Measurements from ENCODE around the gene CACNB2.

The CACNB2 gene

DNA sequence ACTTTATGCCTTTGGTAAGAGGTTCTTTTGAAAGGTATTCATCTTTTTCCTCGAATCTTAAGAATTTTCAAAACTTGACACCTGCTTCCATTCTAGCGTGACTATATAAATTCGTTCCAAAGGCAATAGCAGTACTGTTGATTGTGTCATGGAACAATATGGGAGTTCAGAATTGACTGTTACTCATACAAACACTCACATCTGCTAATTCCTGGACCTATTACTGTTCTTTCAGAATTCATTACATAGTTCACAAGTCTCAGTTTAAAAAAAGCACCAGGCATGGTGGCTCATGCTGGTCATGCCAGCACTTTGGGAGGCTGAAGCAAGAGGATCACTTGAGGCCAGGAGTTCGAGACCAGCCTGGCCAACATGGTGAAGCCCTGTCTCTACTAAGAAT, 80.9 kb downstream of the CACNB2 start:
- Histone ChIP-seq H3K9me3 (ENCODE audit: control insufficient read depth, insufficient read depth, low read length) (no peaks in the 10 kb centered on the region), H3K4me1 (ENCODE audit: insufficient read depth, low read length) (peaks cover 8% of the 10 kb centered on the region; the same call in 1 of the 2 replicates), H3K36me3 (ENCODE audit: insufficient read depth, low read length) (no peaks in the 10 kb centered on the region), H3K9ac (ENCODE audit: low read depth, low read length) (no peak overlapping the region)

DNA sequence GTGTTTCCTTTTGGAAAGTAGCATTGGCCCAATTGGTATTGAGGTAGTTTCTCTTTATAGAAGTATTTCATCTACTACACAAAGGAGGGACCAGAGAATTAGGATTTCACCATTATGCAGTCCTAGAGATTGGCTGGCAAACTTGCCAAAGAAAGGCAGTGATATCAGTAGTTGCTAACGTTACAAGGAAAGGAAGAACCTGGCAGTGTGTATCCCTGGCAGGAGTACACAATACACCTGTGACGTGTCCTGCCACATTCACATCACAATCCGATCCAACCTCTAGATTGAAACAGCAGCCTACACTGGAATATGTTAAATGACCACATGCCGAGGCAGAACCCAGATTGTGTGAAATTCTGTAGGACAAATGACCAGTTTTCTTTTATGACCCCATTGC, 81.7 kb downstream of the CACNB2 start:
- no peak overlapping the region for H3K9ac ChIP-seq (ENCODE audit: low read depth, low read length)
- no peaks in the 10 kb centered on the region for H3K9me3 ChIP-seq (ENCODE audit: control insufficient read depth, insufficient read depth, low read length)
- no peaks in the 10 kb centered on the region for H3K36me3 ChIP-seq (ENCODE audit: insufficient read depth, low read length)
- H3K4me1 ChIP-seq (ENCODE audit: insufficient read depth, low read length): peaks cover 8% of the 10 kb centered on the region; the same call in 1 of the 2 replicates

DNA sequence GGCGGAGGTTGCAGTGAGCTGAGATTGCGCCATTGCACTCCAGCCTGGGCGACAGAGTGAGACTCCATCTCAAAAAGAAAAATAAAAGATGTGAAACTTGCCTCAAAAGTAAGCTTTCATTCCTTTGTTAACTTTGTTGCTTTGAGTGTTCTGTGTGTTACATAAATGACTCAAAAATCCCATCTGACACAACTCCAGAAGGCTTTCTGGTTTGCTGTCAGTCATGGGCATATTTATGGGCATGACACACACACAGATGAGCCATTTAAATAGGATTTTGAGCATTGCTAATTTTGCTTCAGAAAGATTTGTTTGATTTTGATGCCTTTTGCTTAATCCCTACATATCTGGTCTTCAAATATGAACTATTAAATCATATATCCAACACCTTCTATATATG, 82.6 kb downstream of the CACNB2 start:
- Histone ChIP-seq H3K36me3 (ENCODE audit: insufficient read depth, low read length) (no peaks in the 10 kb centered on the region), H3K9ac (ENCODE audit: low read depth, low read length) (no peak overlapping the region), H3K4me1 (ENCODE audit: insufficient read depth, low read length) (peaks cover 8% of the 10 kb centered on the region; the same call in 1 of the 2 replicates), H3K9me3 (ENCODE audit: control insufficient read depth, insufficient read depth, low read length) (no peaks in the 10 kb centered on the region)

DNA sequence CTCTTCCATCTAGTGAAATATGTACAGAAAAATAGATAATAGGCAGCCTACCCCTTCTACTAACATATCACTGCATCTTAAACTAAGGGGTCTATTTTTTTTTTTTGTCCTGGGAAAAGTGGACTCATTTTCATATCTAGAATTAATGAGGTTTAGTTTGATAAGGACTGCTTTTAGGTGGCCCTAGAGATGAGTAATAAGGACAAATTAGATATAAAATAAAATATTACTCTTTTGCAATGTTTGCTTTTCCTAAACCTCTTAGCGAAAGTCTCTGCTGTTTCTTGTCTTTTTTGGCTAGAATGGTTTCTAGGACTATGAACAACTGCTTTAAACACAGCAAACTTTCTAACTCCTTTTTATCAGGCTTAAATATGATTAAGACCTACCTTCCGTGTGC, 83.7 kb downstream of the CACNB2 start:
- no peaks in the 10 kb centered on the region for H3K9me3 ChIP-seq (ENCODE audit: control insufficient read depth, insufficient read depth, low read length)
- no peaks in the 10 kb centered on the region for H3K36me3 ChIP-seq (ENCODE audit: insufficient read depth, low read length)
- peaks cover 8% of the 10 kb centered on the region; the same call in 1 of the 2 replicates for H3K4me1 ChIP-seq (ENCODE audit: insufficient read depth, low read length)
- no peak overlapping the region for H3K9ac ChIP-seq (ENCODE audit: low read depth, low read length)

DNA sequence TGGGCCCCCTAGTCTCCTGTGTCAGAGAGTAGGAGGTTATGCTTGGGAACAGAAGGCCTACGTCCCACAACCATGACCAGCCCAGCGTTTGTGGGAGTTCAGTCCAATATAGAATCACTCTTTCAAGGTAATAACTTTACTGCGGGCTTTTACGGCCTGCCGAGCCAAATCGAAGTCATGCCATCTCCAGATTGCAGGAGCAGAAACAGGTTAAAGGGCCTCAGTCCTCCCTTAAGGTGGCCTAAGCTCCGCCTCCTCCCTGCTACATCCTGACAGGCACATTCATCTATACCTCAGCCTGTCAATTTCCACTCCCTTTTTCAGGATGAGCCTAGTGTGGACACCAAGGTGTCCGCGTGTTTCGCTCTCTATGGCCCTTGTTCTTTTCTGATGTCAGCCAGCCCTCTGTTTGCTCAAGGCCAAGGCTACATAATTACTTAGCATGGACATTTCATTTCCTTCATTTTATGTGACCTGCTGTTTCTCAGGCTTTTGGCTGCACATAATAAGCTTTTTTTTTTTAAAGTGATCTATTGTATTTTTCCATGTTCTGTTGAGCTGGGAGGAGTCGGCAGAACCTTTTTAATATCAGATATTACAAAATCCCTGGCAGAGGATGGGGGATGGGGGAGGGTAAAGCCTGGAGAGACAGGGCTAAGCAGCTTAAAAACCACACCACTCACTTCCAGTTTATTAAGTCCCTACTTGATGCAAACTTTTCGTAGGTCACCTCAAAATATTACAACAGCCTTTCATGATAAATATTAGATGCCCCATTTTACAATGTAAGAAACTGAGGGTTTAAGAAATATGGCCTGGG, 84.6 kb downstream of the CACNB2 start:
- no peak overlapping the region for H3K9ac ChIP-seq (ENCODE audit: low read depth, low read length)
- no peaks in the 10 kb centered on the region for H3K36me3 ChIP-seq (ENCODE audit: insufficient read depth, low read length)
- peaks cover 8% of the 10 kb centered on the region; the same call in 1 of the 2 replicates for H3K4me1 ChIP-seq (ENCODE audit: insufficient read depth, low read length)
- no peaks in the 10 kb centered on the region for H3K9me3 ChIP-seq (ENCODE audit: control insufficient read depth, insufficient read depth, low read length)

DNA sequence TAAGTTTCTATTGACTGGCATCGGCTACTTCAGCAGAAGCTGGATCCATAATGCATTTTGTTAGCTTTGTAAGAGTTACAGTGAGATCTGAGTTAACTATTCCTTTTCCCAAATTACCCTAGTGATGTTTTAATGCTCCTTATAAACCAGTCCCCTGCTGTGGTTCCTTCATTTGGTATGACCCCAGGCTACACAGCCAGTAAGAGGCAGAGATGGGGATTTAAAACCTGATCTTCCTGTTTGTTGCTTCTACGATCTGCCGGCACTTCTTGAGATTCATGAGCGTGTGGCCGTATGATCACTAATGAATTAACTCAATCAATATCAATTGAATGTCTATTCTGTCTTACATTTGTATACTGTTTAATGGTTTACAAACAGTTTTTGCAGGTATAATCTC, 86.1 kb downstream of the CACNB2 start:
- no peak overlapping the region for H3K9ac ChIP-seq (ENCODE audit: low read depth, low read length)
- no peaks in the 10 kb centered on the region for H3K36me3 ChIP-seq (ENCODE audit: insufficient read depth, low read length)
- no peaks in the 10 kb centered on the region for H3K9me3 ChIP-seq (ENCODE audit: control insufficient read depth, insufficient read depth, low read length)
- H3K4me1 ChIP-seq (ENCODE audit: insufficient read depth, low read length): peaks cover 8% of the 10 kb centered on the region; the same call in 1 of the 2 replicates

DNA sequence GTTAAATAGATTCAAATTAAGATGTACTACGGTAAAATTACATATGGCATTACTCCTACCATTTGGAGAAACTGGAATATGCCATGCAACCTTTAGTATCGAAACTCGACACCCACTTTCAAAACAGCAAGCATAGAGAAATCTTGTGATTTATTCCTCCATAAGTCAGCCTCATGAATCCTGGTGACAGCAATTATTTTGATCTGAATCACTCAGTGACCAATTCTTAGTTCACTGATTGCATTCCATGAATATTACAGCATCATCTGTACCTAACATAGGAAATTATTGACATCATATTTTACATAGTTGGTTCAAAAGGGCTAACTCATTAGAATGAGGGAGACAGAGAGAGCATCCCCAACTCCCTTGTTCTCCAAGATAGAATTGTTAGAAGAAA, 89.6 kb downstream of the CACNB2 start:
- peaks cover 2% of the 10 kb centered on the region for H3K4me1 ChIP-seq (ENCODE audit: insufficient read depth, low read length)
- H3K9ac ChIP-seq (ENCODE audit: low read depth, low read length): no peak overlapping the region

DNA sequence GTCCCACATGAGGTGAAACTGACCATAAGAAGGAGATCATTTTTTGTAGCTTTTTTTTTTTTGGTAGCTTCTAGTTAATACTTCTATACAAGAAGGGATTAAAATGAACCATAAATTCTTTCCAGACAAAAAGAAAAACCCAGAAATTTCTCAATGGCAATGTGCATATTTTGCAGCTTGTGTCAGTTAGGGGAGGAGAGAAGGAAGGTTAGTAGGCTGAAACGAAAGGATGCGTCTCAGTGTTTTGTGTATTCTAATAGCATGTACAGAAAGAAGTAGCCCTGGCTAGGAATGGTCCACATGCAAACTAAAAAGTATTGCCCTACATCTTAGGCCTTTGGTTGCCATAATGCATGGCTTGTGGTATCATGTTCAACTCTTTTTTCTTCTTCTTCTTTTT, 90.6 kb downstream of the CACNB2 start:
- Histone ChIP-seq H3K9me3 (ENCODE audit: control insufficient read depth, insufficient read depth, low read length) (no peaks in the 10 kb centered on the region), H3K9ac (ENCODE audit: low read depth, low read length) (no peak overlapping the region), H3K36me3 (ENCODE audit: insufficient read depth, low read length) (no peaks in the 10 kb centered on the region), H3K4me1 (ENCODE audit: insufficient read depth, low read length) (no peaks in the 10 kb centered on the region; the same call in 1 of the 2 replicates)

More for the DNA sequence above, 89.6 kb downstream of the CACNB2 start:
- Histone ChIP-seq H3K36me3 (ENCODE audit: insufficient read depth, low read length) (no peaks in the 10 kb centered on the region), H3K9me3 (ENCODE audit: control insufficient read depth, insufficient read depth, low read length) (no peaks in the 10 kb centered on the region)

DNA sequence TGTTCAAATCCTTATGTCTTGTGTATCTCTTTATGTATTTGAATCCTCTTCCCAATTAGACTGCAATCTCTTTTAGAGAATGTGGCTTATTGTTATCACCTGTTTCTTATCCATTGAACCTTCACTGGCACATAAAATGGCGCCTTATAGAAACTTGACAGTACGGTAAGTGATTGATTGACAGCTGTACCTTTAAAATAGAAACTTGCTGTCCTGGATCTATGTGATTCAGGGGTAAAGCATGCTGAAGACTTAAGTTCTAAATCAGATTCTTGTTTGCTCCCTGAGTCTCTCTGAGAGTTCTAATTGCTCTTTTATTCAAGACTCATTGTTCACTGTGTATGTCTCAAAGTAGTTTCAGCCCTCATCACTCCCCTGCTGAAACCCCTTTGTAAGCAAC, 91.3 kb downstream of the CACNB2 start:
- H3K4me1 ChIP-seq (ENCODE audit: insufficient read depth, low read length): peaks cover 1% of the 10 kb centered on the region; the same call in 1 of the 2 replicates
- H3K9me3 ChIP-seq (ENCODE audit: control insufficient read depth, insufficient read depth, low read length): no peaks in the 10 kb centered on the region
- no peak overlapping the region for H3K9ac ChIP-seq (ENCODE audit: low read depth, low read length)
- no peaks in the 10 kb centered on the region for H3K36me3 ChIP-seq (ENCODE audit: insufficient read depth, low read length)

DNA sequence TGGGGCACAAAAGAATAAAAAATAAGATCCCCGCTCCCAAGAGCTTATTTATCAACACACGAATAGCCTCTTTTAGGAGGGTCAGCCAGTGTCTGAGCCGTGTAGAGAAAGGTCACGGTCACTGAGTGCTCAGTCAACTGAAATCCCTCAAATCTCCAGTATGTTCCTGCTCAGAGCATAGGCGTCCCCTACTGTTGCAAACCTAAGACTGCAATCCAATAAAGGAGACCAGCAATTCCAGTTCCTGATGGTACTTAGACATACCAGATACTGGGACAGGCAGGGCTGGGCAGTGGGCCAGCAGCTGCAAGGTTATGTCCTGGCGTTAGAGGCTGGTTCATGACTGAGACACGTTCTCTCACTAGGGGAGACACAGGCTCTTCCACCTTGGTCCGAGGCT, 93.6 kb downstream of the CACNB2 start:
- no peaks in the 10 kb centered on the region for H3K36me3 ChIP-seq (ENCODE audit: insufficient read depth, low read length)
- no peak overlapping the region for H3K9ac ChIP-seq (ENCODE audit: low read depth, low read length)
- H3K4me1 ChIP-seq (ENCODE audit: insufficient read depth, low read length): peaks cover 6% of the 10 kb centered on the region; the same call in 1 of the 2 replicates
- no peaks in the 10 kb centered on the region for H3K9me3 ChIP-seq (ENCODE audit: control insufficient read depth, insufficient read depth, low read length)

DNA sequence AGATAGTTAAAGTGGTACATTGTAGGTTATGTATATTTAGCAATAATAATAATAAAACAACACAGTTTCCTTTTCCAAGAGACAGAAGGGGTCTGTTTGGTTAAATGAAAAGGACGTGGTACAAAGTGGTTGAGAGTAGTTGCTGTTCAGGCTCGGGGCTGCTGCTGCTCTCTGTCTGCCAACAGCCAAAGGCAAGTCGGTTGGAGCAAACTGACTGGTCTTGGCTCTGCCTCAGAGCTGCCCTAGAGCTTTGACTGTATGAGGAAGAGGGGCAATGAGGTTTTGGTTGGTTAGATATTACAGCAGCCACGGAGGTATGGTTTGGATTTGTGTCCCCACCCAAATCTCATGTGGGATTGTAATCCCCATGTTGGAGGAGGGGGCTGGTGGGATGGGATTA, 95.3 kb downstream of the CACNB2 start:
- Histone ChIP-seq H3K9ac (ENCODE audit: low read depth, low read length) (no peak overlapping the region), H3K4me1 (ENCODE audit: insufficient read depth, low read length) (peaks cover 6% of the 10 kb centered on the region; the same call in 1 of the 2 replicates), H3K36me3 (ENCODE audit: insufficient read depth, low read length) (no peaks in the 10 kb centered on the region), H3K9me3 (ENCODE audit: control insufficient read depth, insufficient read depth, low read length) (no peaks in the 10 kb centered on the region)

DNA sequence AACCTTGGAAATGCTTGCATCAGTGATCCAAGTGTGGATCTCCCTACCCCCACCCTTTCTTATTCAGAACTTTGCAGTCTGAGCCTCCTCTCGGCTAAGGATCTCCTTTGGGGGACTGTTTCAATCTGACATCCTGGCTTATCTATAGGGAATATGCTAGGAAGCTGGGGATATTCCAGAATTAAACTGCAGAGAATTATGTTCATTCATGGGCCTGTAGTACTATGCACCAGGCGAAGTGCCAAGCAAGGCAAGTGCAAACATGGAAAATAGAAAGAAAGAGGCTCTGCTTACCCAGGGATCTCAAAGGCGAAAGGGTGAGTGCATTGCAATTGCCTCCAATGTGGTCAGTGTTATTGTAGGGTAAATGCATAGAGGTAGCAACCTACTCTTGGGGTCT, 96.5 kb downstream of the CACNB2 start:
- H3K9ac ChIP-seq (ENCODE audit: low read depth, low read length): no peak overlapping the region

DNA sequence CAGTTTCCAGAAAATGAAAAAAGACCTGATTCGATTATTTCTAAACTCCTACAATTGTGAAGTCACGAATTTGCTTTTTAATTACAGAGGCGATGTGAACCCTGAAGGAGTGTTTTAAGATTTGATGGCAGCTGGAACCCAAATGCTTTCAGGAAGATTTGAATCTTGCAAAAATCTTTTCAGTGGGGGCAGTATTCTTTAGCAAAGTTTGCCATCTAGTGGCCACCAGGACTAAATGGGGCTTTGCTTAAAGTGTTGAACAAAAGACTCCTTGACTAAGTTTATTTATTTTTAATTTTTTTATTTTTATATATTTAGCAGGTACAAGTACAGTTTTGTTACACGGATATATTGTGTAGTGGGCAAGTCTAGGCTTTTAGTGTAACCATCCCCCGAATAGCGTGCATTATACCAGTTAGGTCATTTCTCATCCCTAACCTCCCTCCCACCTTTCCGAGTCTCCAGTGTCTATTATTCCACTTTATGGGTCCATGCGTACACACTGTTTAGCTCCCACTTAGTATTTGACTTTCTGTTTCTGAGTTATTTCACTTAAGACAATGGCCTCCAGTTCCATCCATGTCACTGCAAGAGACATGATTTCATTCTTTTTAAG, 98.8 kb downstream of the CACNB2 start:
- H3K9ac ChIP-seq (ENCODE audit: low read depth, low read length): no peak overlapping the region
- H3K36me3 ChIP-seq (ENCODE audit: insufficient read depth, low read length): no peaks in the 10 kb centered on the region
- H3K4me1 ChIP-seq (ENCODE audit: insufficient read depth, low read length): 0 out of 2 replicates have a peak, but pooled peaks cover 6% of the 10 kb centered on the region
- no peaks in the 10 kb centered on the region for H3K9me3 ChIP-seq (ENCODE audit: control insufficient read depth, insufficient read depth, low read length)

More for the DNA sequence above, 96.5 kb downstream of the CACNB2 start:
- Histone ChIP-seq H3K36me3 (ENCODE audit: insufficient read depth, low read length) (no peaks in the 10 kb centered on the region), H3K9me3 (ENCODE audit: control insufficient read depth, insufficient read depth, low read length) (no peaks in the 10 kb centered on the region), H3K4me1 (ENCODE audit: insufficient read depth, low read length) (peaks cover 6% of the 10 kb centered on the region; the same call in 1 of the 2 replicates)

DNA sequence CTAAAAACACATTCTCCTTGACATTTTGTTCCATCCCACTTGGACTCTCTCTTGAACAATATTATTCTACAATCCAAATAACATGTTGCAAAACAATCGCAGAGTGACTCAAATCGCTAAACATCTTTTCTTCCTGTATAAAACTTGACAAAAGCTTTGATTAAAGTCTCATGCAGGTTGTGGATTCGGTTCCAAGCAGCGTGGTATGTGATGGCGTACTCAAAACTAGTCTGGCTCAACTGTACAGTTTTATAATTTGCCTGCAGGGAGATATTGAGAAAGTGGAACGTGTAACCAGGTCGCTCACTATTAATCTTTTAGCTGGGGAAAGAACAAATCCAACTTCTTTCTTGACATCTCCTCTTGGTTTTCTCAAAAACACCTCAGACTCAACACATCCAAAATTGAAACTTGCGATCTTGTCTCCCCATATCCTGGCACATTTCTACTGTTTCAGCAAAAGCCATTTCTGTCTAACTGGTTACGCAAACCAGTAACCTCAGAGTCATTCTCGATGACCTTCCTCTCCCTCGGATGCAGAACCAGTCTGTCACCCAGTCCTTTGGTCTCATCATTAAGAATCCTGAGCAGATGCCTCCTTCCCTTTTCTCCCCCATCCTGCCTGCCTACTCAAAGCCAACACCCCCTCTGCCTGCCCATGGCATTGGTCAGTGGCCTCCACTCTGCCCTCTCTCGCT, 100.1 kb downstream of the CACNB2 start:
- no peaks in the 10 kb centered on the region for H3K36me3 ChIP-seq (ENCODE audit: insufficient read depth, low read length)
- H3K9ac ChIP-seq (ENCODE audit: low read depth, low read length): no peak overlapping the region
- 0 out of 2 replicates have a peak, but pooled peaks cover 6% of the 10 kb centered on the region for H3K4me1 ChIP-seq (ENCODE audit: insufficient read depth, low read length)
- H3K9me3 ChIP-seq (ENCODE audit: control insufficient read depth, insufficient read depth, low read length): 0 out of 2 replicates have a peak, but pooled peaks cover 3% of the 10 kb centered on the region

All from ES-I3 (cell line).